K562 (cell line): ENCODE results near the gene TUFM. TPM values are rescaled to one million over a fixed set of nuclear protein-coding genes. Genes with fewer than 3 reads are reported as not detected.

ENCODE experiments used
- BCLAF1 ChIP-seq, 2 experiments: fragments of 450-650 bp in 1 of 2; IDR thresholded peaks; 2 replicates each; pipeline ENCODE4 v1.6.1; 2011 to 2017; ENCODE audit warnings: low read depth in 2 of 2, antibody characterized with exemption in 1 of 2, borderline replicate concordance in 1 of 2, low read length in 1 of 2, mild to moderate bottlenecking in 1 of 2, mixed read lengths in 1 of 2; ENCODE audit not compliant: control insufficient read depth in 1 of 2
- CEBPB ChIP-seq: fragments of 450-650 bp; IDR thresholded peaks from 2 replicates; pipeline ENCODE4 v1.6.1; 2016; ENCODE audit warnings: missing genetic modification characterization, missing compliant biosample characterization
- DNMT1 ChIP-seq: fragments of 450-650 bp; IDR thresholded peaks from 2 replicates; pipeline ENCODE4 v1.6.1; 2016; ENCODE audit warnings: antibody characterized with exemption, mild to moderate bottlenecking
- E2F4 ChIP-seq: sonication (generic); formaldehyde crosslinking; IDR thresholded peaks from 2 replicates; pipeline ENCODE4 v1.8.0; 2022; ENCODE audit warnings: mild to moderate bottlenecking, low read depth, missing genetic modification reagents
- ESRRA ChIP-seq: fragments of 450-650 bp; IDR thresholded peaks from 2 replicates; pipeline ENCODE4 v1.6.1; 2014; ENCODE audit warnings: low read depth, mild to moderate bottlenecking, moderate library complexity, borderline replicate concordance
- GABPA ChIP-seq: fragments of 200-800 bp; sonication (Bioruptor generic); conservative IDR thresholded peaks from 2 replicates; pipeline ENCODE4 v1.6.1; 2016; ENCODE audit warnings: low read depth, missing genetic modification characterization, missing compliant biosample characterization
- GATA2 ChIP-seq: sonication (generic); formaldehyde crosslinking; IDR thresholded peaks from 2 replicates; pipeline ENCODE4 v1.4.0; 2020; ENCODE audit warnings: mild to moderate bottlenecking, missing genetic modification reagents
- HDAC1 ChIP-seq, 2 experiments: fragments of 450-650 bp; IDR thresholded peaks; 2 replicates each; pipeline ENCODE4 v1.6.1; 2016 to 2017; ENCODE audit warnings: inconsistent platforms in 1 of 2, mild to moderate bottlenecking in 1 of 2, moderate library complexity in 1 of 2
- MED1 ChIP-seq: sonication (generic); formaldehyde crosslinking; IDR thresholded peaks from 2 replicates; pipeline ENCODE4 v1.8.1; 2023; ENCODE audit warnings: missing genetic modification reagents, borderline replicate concordance
- MEF2D ChIP-seq: conservative IDR thresholded peaks from 2 replicates; pipeline ENCODE4 v1.6.1; 2016; ENCODE audit warnings: low read depth, missing genetic modification characterization, missing compliant biosample characterization
- NCOA6 ChIP-seq: fragments of 450-650 bp; IDR thresholded peaks from 2 replicates; pipeline ENCODE4 v1.6.1; 2017; ENCODE audit warnings: mild to moderate bottlenecking
- NR2C2 ChIP-seq, 2 experiments: fragments of 200-800 bp in 1 of 2; sonication (Bioruptor generic) in 1 of 2; sonication (generic) in 1 of 2; formaldehyde crosslinking in 1 of 2; IDR thresholded peaks; 2 replicates each; pipeline versions ENCODE4 v1.6.1 to v1.8.0; 2016 to 2022; ENCODE audit warnings: mild to moderate bottlenecking in 1 of 2, missing compliant biosample characterization in 1 of 2, missing genetic modification characterization in 1 of 2, missing genetic modification reagents in 1 of 2
- POLR2A ChIP-seq: fragments of 450-650 bp; conservative IDR thresholded peaks from 2 replicates; pipeline ENCODE4 v1.6.1; 2016
- RBM14 ChIP-seq: fragments of 200-400 bp; formaldehyde crosslinking; IDR thresholded peaks from 2 replicates; pipeline ENCODE4 v1.6.1; 2018; ENCODE audit warnings: low read depth, mild to moderate bottlenecking, low read length, moderate library complexity, borderline replicate concordance; ENCODE audit not compliant: insufficient read depth
- SMAD4 ChIP-seq: fragments of 250-450 bp; sonication (Bioruptor Pico); conservative IDR thresholded peaks from 2 replicates; pipeline ENCODE4 v1.8.0; 2021; ENCODE audit warnings: inconsistent platforms, mild to moderate bottlenecking, moderate library complexity
- TOE1 ChIP-seq, 2 experiments: fragments of 450-650 bp in 1 of 2; sonication (generic) in 1 of 2; formaldehyde crosslinking in 1 of 2; IDR thresholded peaks; 2 replicates each; pipeline versions ENCODE4 v1.7.1 to v1.8.0; 2016 to 2022; ENCODE audit warnings: borderline replicate concordance in 2 of 2, mild to moderate bottlenecking in 2 of 2, antibody characterized with exemption in 1 of 2, inconsistent platforms in 1 of 2, low read depth in 1 of 2, missing genetic modification reagents in 1 of 2, moderate library complexity in 1 of 2
- TRIM25 ChIP-seq: fragments of 450-650 bp; IDR thresholded peaks from 2 replicates; pipeline ENCODE4 v1.7.0; 2016; ENCODE audit warnings: borderline replicate concordance
- XRCC4 ChIP-seq: IDR thresholded peaks from one replicate; pipeline ENCODE4 v1.6.1; 2011; ENCODE audit not compliant: insufficient read depth, insufficient read length; ENCODE audit errors: extremely low read depth
- ZBED1 ChIP-seq: IDR thresholded peaks from 2 replicates; pipeline ENCODE4 v1.6.1; 2014
- ZBTB17 ChIP-seq: fragments of 450-650 bp; formaldehyde crosslinking; IDR thresholded peaks from 2 replicates; pipeline ENCODE4 v1.4.0; 2020; ENCODE audit warnings: mild to moderate bottlenecking
- ZSCAN32 ChIP-seq: fragments of 450-650 bp; formaldehyde crosslinking; IDR thresholded peaks from 2 replicates; pipeline ENCODE4 v1.4.0; 2020; ENCODE audit warnings: mild to moderate bottlenecking, moderate library complexity
- polyA plus RNA-seq, 8 experiments: library from polyadenylated mRNA; depleted of rRNA in 4 of 8; stranded (reverse) in 5 of 8; unstranded in 3 of 8; fragments of >200 nt; fragmentation: Nextera tagmentation in 2 of 8; fragmentation: Illumina TruSeq in 1 of 8; extraction: Ambion mirVana in 2 of 8; extraction: Trizol in 1 of 8; gene quantifications; 2 replicates each; pipeline versions ENCODE4 v1.2.1 to v1.2.3, GENCODE V29; 2011 to 2014; ENCODE audit warnings: inconsistent platforms in 1 of 8, missing spikeins in 1 of 8
- total RNA-seq, 7 experiments: library from RNA; depleted of rRNA in 6 of 7; stranded (reverse); fragments of >200 nt in 6 of 7; fragmentation: Illumina TruSeq in 2 of 7; extraction: Trizol in 2 of 7; gene quantifications; 2 replicates each; pipeline versions ENCODE4 v1.2.1 to v1.2.3, GENCODE V29; 2011 to 2021; ENCODE audit warnings: low replicate concordance in 1 of 7

The TUFM gene
- total and polyA plus RNA-seq, 9 of the 15 experiments (the other 6 are each of a cell fraction or from before 2014, with no cell fraction given) = 34.1 to 434 (median 256) TPM

GRCh38 chr16:28822520-28823290 is 23.4 kb downstream of the TUFM start, which contains the start of gene ATXN2L (continued):
- no peak for TF ChIP-seq DNMT1
- TF ChIP-seq TOE1 (IDR thresholded peaks at IDR 0.05; ENCODE audit: borderline replicate concordance) = peak; percentile 38; the same call in 1 of the 2 replicates
- TF ChIP-seq TOE1 (CRISPR knock-in tag; IDR thresholded peaks at IDR 0.05; ENCODE audit: borderline replicate concordance, low read depth) = 0 out of 2 replicates have a peak, but pooled peaks have one; percentile 27
- 0 out of 2 replicates have a peak, but pooled peaks have one; percentile 48 for TF ChIP-seq E2F4 (CRISPR knock-in tag)
- peak; percentile 100 for TF ChIP-seq NCOA6
- TF ChIP-seq TRIM25 = no peak
- TF ChIP-seq XRCC4 = no peak
- peak; percentile 16 for TF ChIP-seq GABPA (tag)
- no peak for TF ChIP-seq GATA2 (CRISPR knock-in tag)
- peak; percentile 95 for TF ChIP-seq POLR2A
- TF ChIP-seq ZBTB17 (CRISPR knock-in tag) = peak; percentile 63; the same call in 1 of the 2 replicates
- TF ChIP-seq MED1 (CRISPR knock-in tag) = no peak
- TF ChIP-seq ZBED1 = no peak
- no peak for TF ChIP-seq RBM14
- TF ChIP-seq HDAC1 (IDR thresholded peaks at IDR 0.05) = peak in 1 of 2 experiments; percentile 82; a peak in 2 of 4 replicates
- peak; percentile 85 for TF ChIP-seq SMAD4 (CRISPR knock-in tag)
- TF ChIP-seq NR2C2 (CRISPR knock-in tag; IDR thresholded peaks at IDR 0.05) = peak; percentile 80
- peak; percentile 55; the same call in 1 of the 2 replicates for TF ChIP-seq NR2C2 (tag; IDR thresholded peaks at IDR 0.05)
- TF ChIP-seq ESRRA = peak; percentile 41; the same call in 1 of the 2 replicates
- peak; percentile 54; the same call in 1 of the 2 replicates for TF ChIP-seq ZSCAN32 (CRISPR knock-in tag)
- TF ChIP-seq MEF2D (tag) = peak; percentile 52; the same call in 1 of the 2 replicates
- TF ChIP-seq CEBPB (tag) = no peak
- 0 out of 4 replicates have a peak, but pooled peaks of 1 of the 2 experiments have one; percentile 69 for TF ChIP-seq BCLAF1 (IDR thresholded peaks at IDR 0.05; ENCODE audit: borderline replicate concordance in 1 of 2, control insufficient read depth in 1 of 2, low read depth in 2 of 2, low read length in 1 of 2)
